Hepatic stellate cell (primary cell): ENCODE measurements around the gene ACP7.
"Not testable (repeated sequence)": the region's sequence is repeated elsewhere in the genome, so short reads cannot be mapped to it uniquely, and the experiment has no call there.

ENCODE experiments used
- DNase-seq: peaks from one replicate; pipeline ENCODE4 v3.0.0; 2011; ENCODE audit warnings: low spot score

ACP7 gene

GRCh38 chr19:39109641-39110040 lies 25.5 kb downstream of the ACP7 start:
- no peak for DNase-seq

DNA sequence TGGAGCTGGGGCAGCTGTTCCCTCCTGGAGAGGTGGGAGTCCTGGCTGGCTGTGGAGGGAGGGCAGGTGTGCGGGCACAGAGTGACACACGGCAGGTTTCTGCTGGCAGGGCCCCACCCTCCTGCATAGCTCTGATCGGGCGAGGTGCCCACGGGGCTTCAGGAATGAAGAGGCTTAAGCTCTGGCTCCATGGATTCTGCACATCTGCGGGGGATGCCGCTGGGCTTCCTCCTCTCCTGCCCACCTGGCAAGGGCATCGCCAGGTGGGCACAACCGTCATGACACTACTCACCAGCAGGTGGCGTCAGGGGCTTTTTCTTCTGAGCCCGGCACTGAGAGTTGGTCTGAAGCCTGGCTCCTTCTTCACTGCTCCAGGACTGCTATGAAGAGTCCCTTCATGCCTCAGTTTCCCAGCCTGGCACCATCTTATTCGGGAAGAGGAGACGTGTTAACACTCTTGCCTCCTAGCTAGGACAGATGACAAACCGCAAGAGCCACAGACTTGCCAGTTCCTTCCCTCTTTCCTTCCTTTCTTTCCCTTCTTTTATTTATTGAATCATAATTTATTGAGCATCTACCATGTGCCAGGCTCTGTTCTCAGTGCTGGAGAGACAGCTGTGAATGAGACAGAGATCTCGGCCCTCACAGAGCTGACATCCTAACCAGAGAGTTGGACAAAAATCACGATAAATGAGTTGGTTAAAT lies 26.2 kb downstream of the ACP7 start:
- DNase-seq: peak; percentile 60

- no peak for DNase-seq
Measured at GRCh38 chr19:39111593-39112199, 27.5 kb downstream of the ACP7 start.

DNA sequence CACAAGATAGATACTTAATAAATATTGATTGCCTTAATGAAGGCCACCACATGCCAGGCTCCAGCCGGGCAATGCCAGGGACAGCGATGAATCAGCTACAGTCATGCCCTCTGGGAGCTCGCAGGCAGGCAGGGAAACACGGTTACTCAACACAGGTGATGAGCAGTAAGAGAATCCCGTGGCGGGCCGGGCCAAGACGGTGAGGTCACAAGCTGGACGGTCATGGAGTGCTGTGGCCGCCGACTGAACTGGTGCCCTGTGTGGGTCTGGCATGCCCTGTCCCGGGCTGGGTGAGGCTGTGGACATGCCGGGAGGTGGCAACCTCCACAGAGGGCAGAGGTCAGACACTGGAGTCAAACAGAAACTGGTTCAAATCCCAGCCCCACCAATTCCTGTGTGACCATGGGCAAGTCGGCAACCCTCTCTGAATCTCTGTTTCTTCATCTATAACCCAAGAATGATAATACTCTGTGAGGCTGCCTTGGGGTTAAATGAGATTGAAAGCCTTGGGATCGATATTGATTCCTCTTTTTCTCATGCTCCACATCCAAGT lies 28.2 kb downstream of the ACP7 start:
- no peak for DNase-seq

DNA sequence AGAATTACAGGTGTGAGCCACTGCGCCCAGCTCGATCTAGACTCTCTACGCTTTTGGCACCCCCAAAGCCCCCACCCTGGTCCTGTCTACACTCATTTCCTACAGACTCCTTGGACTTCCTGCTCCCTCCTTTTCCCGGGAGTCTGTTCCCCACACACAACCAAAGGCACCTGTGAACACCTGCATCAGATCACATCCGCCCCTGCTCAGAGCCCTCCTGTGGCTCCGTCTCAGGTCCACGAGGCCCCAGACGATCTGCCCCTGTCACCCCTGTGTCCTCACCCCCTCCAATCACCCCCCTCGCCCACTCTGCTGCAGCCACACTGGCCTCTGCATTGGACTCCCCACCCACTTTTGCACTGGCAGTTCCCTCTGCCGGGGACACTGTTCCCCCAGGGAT lies 29.0 kb downstream of the ACP7 start:
- DNase-seq: no peak

- DNase-seq: no peak
Measured at GRCh38 chr19:39115105-39115847, 31.1 kb downstream of the ACP7 start.

DNA sequence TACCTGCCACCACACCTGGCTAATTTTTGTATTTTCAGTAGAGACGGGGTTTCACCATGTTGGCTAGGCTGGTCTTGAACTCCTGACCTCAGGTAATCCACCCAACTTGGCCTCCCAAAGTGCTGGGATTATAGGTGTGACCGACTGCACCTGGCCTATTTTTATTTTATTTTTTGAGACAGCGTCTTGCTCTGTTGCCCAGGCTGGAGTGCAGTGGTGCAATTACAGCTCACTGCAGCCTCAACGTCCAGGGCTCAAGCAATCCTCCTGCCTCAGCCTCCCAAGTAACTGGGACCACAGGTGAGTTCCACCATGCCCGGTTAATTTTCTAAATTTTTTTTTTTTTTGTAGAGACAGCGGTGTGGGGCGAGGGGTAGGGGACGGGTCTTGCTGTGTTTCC lies 32.9 kb downstream of the ACP7 start:
- DNase-seq: not testable (repeated sequence)

- no peak for DNase-seq
Measured at GRCh38 chr19:39119830-39120229, 35.7 kb downstream of the ACP7 start.

GRCh38 chr19:39122934-39123731 lies 39.0 kb downstream of the ACP7 start:
- no peak for DNase-seq

DNA sequence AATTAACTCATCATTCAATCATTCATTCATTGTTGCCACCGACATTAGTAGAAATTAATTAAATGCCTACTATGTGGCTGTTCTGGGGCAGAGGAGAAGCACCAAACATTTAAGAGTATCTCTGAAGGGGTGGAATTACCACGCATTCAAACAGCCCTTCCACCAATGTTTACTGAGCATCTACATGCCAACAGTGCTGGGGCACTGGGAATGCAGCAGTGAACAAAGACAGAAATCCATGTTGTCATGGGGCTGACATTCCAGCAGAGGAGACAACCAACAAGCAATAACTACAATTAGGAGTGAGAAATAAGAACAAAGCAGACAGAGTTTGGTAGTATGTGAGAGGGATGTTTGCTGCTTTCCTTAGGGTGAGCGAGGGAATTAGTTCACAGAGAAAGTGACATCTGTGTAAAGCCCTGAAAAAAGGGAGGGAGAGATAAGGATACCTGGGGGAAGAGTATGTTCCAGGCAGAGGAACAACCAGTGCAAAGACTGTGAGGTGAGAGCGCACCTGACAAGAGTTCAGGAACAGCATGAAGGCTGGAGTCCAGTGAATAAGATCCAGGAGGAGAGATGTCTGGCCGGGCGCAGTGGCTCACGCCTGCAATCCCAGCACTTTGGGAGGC lies 40.1 kb downstream of the ACP7 start:
- no peak for DNase-seq

DNA sequence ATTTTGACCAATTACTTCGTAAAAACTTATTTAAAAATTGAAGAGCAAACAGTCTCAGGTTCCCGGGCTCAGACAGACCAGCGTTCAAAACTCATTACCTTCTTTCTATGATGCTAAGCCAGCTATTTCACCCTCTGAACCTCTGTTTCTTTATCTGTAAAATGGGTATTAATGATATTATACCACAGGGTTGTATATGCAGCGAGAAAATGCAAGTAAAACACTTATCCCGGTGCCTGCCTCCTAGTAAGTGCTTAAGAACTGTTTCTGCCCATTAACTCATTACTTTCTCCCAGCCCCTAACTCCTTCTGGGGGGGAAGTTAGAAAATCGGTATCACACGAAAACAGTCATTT lies 41.0 kb downstream of the ACP7 start:
- no peak for DNase-seq

DNA sequence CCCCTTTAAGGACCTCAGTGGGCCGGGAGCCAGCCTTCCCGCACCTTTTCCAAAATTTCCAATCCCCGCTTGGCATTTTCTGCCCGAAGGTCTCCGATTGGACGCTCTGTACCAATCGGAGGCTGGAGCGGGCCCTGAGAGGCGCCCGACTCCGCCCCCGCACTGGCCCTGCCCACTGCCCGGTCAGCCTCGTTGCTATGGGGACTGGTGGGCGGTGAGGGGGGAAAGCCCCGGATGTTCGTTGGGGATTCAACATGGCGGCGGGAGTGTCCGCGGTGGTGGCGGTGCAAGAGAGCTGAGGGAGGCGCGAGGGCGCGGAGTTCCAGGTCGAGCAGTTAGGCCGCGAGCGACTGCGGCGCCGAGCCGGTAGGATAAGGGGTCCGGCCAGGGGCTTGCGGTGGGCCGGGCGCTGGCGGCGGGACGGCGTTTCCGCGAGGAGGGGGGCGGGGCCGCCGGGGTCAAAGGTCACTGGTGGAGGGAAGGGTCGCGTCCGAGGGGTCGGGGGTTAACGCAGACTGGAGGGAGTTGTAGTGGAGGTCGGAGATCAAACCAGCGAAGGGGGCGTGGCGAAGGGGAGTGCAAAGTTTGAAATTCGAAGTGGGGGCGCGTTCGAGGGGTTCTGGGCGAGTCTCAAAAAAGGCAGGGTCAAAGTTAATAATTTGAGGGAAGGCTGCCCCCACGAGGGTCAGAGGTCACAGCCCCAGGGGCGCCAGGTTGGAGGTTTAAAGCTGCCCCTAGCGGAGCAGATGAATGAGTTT lies 41.6 kb downstream of the ACP7 start, which contains the start of gene PAK4:
TSS of gene PAK4 (plus strand) at position 233 of the 758 bp plus-strand sequence. CDS start 43,768 bp downstream, outside the sequence.
- DNase-seq: peak; percentile 100

GRCh38 chr19:39126312-39127187 lies 42.4 kb downstream of the ACP7 start:
- DNase-seq: no peak

DNA sequence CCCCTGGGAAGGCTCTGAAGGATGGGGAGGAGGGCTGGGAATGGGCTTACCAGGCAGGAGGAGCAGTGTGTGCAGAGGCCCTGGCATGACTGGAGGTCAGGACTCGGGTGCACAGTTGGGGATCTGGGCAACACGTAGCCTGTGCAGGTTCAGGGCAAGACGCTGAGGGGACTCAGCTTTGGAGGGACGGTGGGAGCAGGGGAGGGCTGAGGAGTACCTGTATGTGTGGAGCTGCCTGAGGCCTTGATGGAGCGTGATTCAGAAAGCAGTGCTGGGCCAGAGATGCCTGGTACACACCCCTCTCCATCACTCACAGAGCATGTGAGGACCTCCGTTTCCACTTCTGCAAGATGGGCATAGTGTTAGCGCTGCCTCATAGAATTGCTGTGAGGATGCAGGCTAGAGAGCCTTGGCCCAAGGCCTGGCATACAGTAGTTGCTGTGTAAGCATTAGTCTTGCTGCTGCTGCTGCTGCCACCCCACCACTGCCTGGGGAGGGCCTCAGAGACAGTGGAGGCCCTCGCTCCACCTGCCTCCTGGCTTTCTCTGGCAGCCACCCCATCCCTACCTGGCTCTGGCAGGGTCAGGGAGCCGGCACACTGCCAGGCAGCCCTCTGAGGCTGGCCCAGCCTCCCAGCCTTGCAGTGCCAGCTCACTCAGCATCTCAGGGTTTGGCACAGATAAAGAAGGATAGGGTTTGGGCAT lies 43.8 kb downstream of the ACP7 start:
- no peak for DNase-seq

GRCh38 chr19:39128516-39129079 lies 44.4 kb downstream of the ACP7 start:
- DNase-seq: no peak

GRCh38 chr19:39129116-39129515 lies 44.9 kb downstream of the ACP7 start:
- no peak for DNase-seq

- no peak for DNase-seq
Measured at GRCh38 chr19:39130337-39131254, 46.4 kb downstream of the ACP7 start.

GRCh38 chr19:39131255-39131755 lies 47.1 kb downstream of the ACP7 start:
- no peak for DNase-seq
